HEK293 (cell line): ENCODE results near the gene PPM1K.

Source experiments
- CTCF ChIA-PET: fragments of 350-600 bp; formaldehyde crosslinking; extraction: SDS; loops from one replicate; lab custom pipeline; 2021; ENCODE audit warnings: antibody characterized with exemption; lab: Yijun Ruan, JAX
- POLR2A ChIA-PET: fragments of 300-600 bp; formaldehyde crosslinking; extraction: SDS; loops from one replicate; lab custom pipeline; 2020; ENCODE audit warnings: antibody characterized with exemption, inconsistent platforms; lab: Yijun Ruan, JAX
- H3K27ac ChIP-seq: fragments of 200-500 bp; sonication (Bioruptor generic); 2 replicates; pipeline ENCODE4 v1.5.1; 2014; ENCODE audit warnings: low read depth, low read length, control low read depth, inconsistent platforms; ENCODE audit errors: extremely low read depth
- H3K36me3 ChIP-seq, 2 experiments: fragments of 200-500 bp in 1 of 2; sonication (Bioruptor generic) in 1 of 2; 1 replicate in 1 of 2; 2 replicates in 1 of 2; pipeline ENCODE4 v1.5.1; 2014 to 2017; ENCODE audit warnings: inconsistent platforms in 2 of 2, low read length in 2 of 2; ENCODE audit not compliant: control insufficient read depth in 2 of 2, insufficient read depth in 1 of 2
- H3K4me1 ChIP-seq: fragments of 200-500 bp; sonication (Bioruptor generic); 2 replicates; pipeline ENCODE4 v1.5.1; 2014; ENCODE audit warnings: mild to moderate bottlenecking, low read length, inconsistent platforms; ENCODE audit not compliant: control insufficient read depth, insufficient read depth
- H3K4me3 ChIP-seq: 2 replicates; pipeline ENCODE4 v1.5.1; 2011; ENCODE audit warnings: low read depth, mild to moderate bottlenecking, control low read depth, low read length, moderate library complexity
- H3K9me3 ChIP-seq: fragments of 200-500 bp; sonication (Bioruptor generic); 2 replicates; pipeline ENCODE4 v1.5.1; 2014; ENCODE audit warnings: low read depth, low read length, inconsistent platforms; ENCODE audit not compliant: control insufficient read depth, insufficient read depth
- GFI1B ChIP-seq: fragments of 450-650 bp; formaldehyde crosslinking; IDR thresholded peaks from 2 replicates; pipeline ENCODE4 v1.5.1; 2016; ENCODE audit warnings: missing biosample characterization, missing genetic modification characterization
- PRDM6 ChIP-seq: fragments of 450-650 bp; formaldehyde crosslinking; IDR thresholded peaks from 2 replicates; pipeline ENCODE4 v1.5.1; 2017; ENCODE audit warnings: missing biosample characterization, missing genetic modification characterization
- ZBTB21 ChIP-seq: fragments of 450-650 bp; formaldehyde crosslinking; IDR thresholded peaks from 2 replicates; pipeline ENCODE4 v1.5.1; 2017; ENCODE audit warnings: missing biosample characterization, missing genetic modification characterization
- ZFP37 ChIP-seq: fragments of 450-650 bp; formaldehyde crosslinking; IDR thresholded peaks from 2 replicates; pipeline ENCODE4 v1.5.1; 2016; ENCODE audit warnings: missing biosample characterization, missing genetic modification characterization
- ZNF221 ChIP-seq: fragments of 450-650 bp; formaldehyde crosslinking; IDR thresholded peaks from 2 replicates; pipeline ENCODE4 v1.5.1; 2017; ENCODE audit warnings: missing biosample characterization, missing genetic modification characterization, borderline replicate concordance
- ZNF341 ChIP-seq: fragments of 450-650 bp; formaldehyde crosslinking; IDR thresholded peaks from 2 replicates; pipeline ENCODE4; 2016; ENCODE audit warnings: low read depth, missing biosample characterization, missing genetic modification characterization
- ZNF571 ChIP-seq: fragments of 450-650 bp; formaldehyde crosslinking; IDR thresholded peaks from 2 replicates; pipeline ENCODE4 v1.5.0; 2017; ENCODE audit warnings: missing biosample characterization, missing genetic modification characterization
- ZNF654 ChIP-seq: fragments of 450-650 bp; formaldehyde crosslinking; IDR thresholded peaks from 2 replicates; pipeline ENCODE4 v1.5.1; 2016; ENCODE audit warnings: low read depth, missing biosample characterization, missing genetic modification characterization
- ZNF707 ChIP-seq: fragments of 450-650 bp; formaldehyde crosslinking; IDR thresholded peaks from 2 replicates; pipeline ENCODE4 v1.5.1; 2016; ENCODE audit warnings: missing biosample characterization, missing genetic modification characterization
- ZSCAN23 ChIP-seq: fragments of 450-650 bp; formaldehyde crosslinking; IDR thresholded peaks from 2 replicates; pipeline ENCODE4 v1.5.1; 2016; ENCODE audit warnings: missing biosample characterization, missing genetic modification characterization
- TF ChIP-seq, protein P1 (sequence below): fragments of 450-650 bp; formaldehyde crosslinking; IDR thresholded peaks from 2 replicates; pipeline ENCODE4 v1.5.1; 2016; ENCODE audit warnings: missing biosample characterization, missing genetic modification characterization
- TF ChIP-seq, protein P2 (sequence below): fragments of 450-650 bp; formaldehyde crosslinking; IDR thresholded peaks from 2 replicates; pipeline ENCODE4 v1.5.1; 2016; ENCODE audit warnings: missing biosample characterization, missing genetic modification characterization
- TF ChIP-seq, protein P3 (sequence below): fragments of 450-650 bp; formaldehyde crosslinking; IDR thresholded peaks from 2 replicates; pipeline ENCODE4 v1.5.1; 2016; ENCODE audit warnings: missing biosample characterization, missing genetic modification characterization
- TF ChIP-seq, protein P4 (sequence below): fragments of 450-650 bp; IDR thresholded peaks from 2 replicates; pipeline ENCODE4 v1.5.1; 2018; ENCODE audit warnings: missing biosample characterization, missing genetic modification characterization
- TF ChIP-seq, protein P5 (sequence below): fragments of 450-650 bp; formaldehyde crosslinking; IDR thresholded peaks from 2 replicates; pipeline ENCODE4 v1.5.1; 2016; ENCODE audit warnings: missing biosample characterization, missing genetic modification characterization, borderline replicate concordance

The PPM1K gene

GRCh38 chr4:88219099-88219498 lies 65.3 kb downstream of the PPM1K start:
- Histone ChIP-seq H3K27ac (no peak overlapping the region), H3K4me3 (no peak overlapping the region), H3K36me3 (no peaks in the 10 kb centered on the region), H3K9me3 (no peaks in the 10 kb centered on the region), H3K4me1 (no peaks in the 10 kb centered on the region)
- CTCF ChIA-PET = interaction anchor here (0.5 to 4.1 kb wide), 19 partner anchors 9 to 850 kb away, joined by 3 to 74 read pairs (median 4); partner anchors contain the start of genes HERC5, HERC6 and PYURF
- POLR2A ChIA-PET = interaction anchor here (0.6 kb wide), 1 partner anchor 10 kb away, joined by 5 read pairs; no protein-coding TSS in a partner anchor
- TF ChIP-seq, protein P1, sequence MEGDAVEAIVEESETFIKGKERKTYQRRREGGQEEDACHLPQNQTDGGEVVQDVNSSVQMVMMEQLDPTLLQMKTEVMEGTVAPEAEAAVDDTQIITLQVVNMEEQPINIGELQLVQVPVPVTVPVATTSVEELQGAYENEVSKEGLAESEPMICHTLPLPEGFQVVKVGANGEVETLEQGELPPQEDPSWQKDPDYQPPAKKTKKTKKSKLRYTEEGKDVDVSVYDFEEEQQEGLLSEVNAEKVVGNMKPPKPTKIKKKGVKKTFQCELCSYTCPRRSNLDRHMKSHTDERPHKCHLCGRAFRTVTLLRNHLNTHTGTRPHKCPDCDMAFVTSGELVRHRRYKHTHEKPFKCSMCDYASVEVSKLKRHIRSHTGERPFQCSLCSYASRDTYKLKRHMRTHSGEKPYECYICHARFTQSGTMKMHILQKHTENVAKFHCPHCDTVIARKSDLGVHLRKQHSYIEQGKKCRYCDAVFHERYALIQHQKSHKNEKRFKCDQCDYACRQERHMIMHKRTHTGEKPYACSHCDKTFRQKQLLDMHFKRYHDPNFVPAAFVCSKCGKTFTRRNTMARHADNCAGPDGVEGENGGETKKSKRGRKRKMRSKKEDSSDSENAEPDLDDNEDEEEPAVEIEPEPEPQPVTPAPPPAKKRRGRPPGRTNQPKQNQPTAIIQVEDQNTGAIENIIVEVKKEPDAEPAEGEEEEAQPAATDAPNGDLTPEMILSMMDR = 0 out of 2 replicates have a peak, but pooled peaks have one; percentile 17
- TF ChIP-seq ZFP37 (tag by site-specific recombination) (0 out of 2 replicates have a peak, but pooled peaks have one; percentile 49), ZNF654 (peak; percentile 48)
- TF ChIP-seq, protein P2, sequence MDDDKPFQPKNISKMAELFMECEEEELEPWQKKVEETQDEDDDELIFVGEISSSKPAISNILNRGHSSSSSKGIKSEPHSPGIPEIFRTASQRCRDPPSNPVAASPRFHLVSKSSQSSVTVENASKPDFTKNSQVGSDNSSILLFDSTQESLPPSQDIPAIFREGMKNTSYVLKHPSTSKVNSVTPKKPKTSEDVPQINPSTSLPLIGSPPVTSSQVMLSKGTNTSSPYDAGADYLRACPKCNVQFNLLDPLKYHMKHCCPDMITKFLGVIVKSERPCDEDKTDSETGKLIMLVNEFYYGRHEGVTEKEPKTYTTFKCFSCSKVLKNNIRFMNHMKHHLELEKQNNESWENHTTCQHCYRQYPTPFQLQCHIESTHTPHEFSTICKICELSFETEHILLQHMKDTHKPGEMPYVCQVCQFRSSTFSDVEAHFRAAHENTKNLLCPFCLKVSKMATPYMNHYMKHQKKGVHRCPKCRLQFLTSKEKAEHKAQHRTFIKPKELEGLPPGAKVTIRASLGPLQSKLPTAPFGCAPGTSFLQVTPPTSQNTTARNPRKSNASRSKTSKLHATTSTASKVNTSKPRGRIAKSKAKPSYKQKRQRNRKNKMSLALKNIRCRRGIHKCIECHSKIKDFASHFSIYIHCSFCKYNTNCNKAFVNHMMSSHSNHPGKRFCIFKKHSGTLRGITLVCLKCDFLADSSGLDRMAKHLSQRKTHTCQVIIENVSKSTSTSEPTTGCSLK (tag by site-specific recombination) = no peak

DNA sequence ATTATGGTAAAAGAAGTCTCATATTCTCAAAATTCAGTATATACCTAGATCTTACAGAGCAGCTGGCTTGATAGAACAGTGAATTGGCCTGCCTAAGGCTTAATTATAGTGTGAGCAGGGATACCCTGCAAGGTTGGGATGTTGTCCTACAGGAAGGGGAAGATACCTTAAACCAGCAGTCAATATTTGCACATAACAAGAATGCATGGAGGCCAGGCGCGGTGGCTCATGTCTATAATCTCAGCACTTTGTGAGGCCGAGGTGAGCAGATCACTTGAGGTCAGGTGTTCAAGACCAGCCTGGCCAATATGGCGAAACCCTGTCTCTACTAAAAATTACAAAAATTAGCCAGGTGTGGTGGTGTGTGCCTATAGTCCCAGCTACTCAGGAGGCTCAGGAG lies 67.2 kb downstream of the PPM1K start:
- no peak overlapping the region for H3K4me3 ChIP-seq
- no peak overlapping the region for H3K27ac ChIP-seq
- no peaks in the 10 kb centered on the region for H3K36me3 ChIP-seq
- CTCF ChIA-PET = interaction anchor here (0.6 to 4.1 kb wide), 6 partner anchors 189 to 1032 kb away, joined by 3 to 74 read pairs (median 3); no protein-coding TSS in a partner anchor
- POLR2A ChIA-PET = no interaction called here
- H3K4me1 ChIP-seq = no peaks in the 10 kb centered on the region
- no peaks in the 10 kb centered on the region for H3K9me3 ChIP-seq
- TF ChIP-seq, protein P1 = no peak
- no peak for TF ChIP-seq ZBTB21 (tag by site-specific recombination)
- TF ChIP-seq, protein P3, sequence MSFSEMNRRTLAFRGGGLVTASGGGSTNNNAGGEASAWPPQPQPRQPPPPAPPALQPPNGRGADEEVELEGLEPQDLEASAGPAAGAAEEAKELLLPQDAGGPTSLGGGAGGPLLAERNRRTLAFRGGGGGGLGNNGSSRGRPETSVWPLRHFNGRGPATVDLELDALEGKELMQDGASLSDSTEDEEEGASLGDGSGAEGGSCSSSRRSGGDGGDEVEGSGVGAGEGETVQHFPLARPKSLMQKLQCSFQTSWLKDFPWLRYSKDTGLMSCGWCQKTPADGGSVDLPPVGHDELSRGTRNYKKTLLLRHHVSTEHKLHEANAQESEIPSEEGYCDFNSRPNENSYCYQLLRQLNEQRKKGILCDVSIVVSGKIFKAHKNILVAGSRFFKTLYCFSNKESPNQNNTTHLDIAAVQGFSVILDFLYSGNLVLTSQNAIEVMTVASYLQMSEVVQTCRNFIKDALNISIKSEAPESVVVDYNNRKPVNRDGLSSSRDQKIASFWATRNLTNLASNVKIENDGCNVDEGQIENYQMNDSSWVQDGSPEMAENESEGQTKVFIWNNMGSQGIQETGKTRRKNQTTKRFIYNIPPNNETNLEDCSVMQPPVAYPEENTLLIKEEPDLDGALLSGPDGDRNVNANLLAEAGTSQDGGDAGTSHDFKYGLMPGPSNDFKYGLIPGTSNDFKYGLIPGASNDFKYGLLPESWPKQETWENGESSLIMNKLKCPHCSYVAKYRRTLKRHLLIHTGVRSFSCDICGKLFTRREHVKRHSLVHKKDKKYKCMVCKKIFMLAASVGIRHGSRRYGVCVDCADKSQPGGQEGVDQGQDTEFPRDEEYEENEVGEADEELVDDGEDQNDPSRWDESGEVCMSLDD (tag by site-specific recombination) = no peak
- no peak for TF ChIP-seq ZNF571 (tag by site-specific recombination)
- no peak for TF ChIP-seq ZNF221 (tag by site-specific recombination)
- TF ChIP-seq, protein P4, sequence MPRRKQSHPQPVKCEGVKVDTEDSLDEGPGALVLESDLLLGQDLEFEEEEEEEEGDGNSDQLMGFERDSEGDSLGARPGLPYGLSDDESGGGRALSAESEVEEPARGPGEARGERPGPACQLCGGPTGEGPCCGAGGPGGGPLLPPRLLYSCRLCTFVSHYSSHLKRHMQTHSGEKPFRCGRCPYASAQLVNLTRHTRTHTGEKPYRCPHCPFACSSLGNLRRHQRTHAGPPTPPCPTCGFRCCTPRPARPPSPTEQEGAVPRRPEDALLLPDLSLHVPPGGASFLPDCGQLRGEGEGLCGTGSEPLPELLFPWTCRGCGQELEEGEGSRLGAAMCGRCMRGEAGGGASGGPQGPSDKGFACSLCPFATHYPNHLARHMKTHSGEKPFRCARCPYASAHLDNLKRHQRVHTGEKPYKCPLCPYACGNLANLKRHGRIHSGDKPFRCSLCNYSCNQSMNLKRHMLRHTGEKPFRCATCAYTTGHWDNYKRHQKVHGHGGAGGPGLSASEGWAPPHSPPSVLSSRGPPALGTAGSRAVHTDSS (tag by site-specific recombination) = no peak
- TF ChIP-seq ZNF707 (tag by site-specific recombination) = no peak
- TF ChIP-seq, protein P5, sequence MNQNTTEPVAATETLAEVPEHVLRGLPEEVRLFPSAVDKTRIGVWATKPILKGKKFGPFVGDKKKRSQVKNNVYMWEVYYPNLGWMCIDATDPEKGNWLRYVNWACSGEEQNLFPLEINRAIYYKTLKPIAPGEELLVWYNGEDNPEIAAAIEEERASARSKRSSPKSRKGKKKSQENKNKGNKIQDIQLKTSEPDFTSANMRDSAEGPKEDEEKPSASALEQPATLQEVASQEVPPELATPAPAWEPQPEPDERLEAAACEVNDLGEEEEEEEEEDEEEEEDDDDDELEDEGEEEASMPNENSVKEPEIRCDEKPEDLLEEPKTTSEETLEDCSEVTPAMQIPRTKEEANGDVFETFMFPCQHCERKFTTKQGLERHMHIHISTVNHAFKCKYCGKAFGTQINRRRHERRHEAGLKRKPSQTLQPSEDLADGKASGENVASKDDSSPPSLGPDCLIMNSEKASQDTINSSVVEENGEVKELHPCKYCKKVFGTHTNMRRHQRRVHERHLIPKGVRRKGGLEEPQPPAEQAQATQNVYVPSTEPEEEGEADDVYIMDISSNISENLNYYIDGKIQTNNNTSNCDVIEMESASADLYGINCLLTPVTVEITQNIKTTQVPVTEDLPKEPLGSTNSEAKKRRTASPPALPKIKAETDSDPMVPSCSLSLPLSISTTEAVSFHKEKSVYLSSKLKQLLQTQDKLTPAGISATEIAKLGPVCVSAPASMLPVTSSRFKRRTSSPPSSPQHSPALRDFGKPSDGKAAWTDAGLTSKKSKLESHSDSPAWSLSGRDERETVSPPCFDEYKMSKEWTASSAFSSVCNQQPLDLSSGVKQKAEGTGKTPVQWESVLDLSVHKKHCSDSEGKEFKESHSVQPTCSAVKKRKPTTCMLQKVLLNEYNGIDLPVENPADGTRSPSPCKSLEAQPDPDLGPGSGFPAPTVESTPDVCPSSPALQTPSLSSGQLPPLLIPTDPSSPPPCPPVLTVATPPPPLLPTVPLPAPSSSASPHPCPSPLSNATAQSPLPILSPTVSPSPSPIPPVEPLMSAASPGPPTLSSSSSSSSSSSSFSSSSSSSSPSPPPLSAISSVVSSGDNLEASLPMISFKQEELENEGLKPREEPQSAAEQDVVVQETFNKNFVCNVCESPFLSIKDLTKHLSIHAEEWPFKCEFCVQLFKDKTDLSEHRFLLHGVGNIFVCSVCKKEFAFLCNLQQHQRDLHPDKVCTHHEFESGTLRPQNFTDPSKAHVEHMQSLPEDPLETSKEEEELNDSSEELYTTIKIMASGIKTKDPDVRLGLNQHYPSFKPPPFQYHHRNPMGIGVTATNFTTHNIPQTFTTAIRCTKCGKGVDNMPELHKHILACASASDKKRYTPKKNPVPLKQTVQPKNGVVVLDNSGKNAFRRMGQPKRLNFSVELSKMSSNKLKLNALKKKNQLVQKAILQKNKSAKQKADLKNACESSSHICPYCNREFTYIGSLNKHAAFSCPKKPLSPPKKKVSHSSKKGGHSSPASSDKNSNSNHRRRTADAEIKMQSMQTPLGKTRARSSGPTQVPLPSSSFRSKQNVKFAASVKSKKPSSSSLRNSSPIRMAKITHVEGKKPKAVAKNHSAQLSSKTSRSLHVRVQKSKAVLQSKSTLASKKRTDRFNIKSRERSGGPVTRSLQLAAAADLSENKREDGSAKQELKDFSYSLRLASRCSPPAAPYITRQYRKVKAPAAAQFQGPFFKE (tag by site-specific recombination) = no peak
- no peak for TF ChIP-seq ZSCAN23 (tag by site-specific recombination)
- TF ChIP-seq ZNF341 (tag by site-specific recombination) = no peak
- no peak for TF ChIP-seq PRDM6 (tag by site-specific recombination)
- no peak for TF ChIP-seq GFI1B
